ENCODE results near the gene CEP95. TPM values are rescaled to one million over a fixed set of nuclear protein-coding genes. Genes with fewer than 3 reads are reported as not detected.

The CEP95 gene
- total RNA-seq, 1 experiment from 2014 or later: 77.0 TPM

GRCh38 chr17:64494121-64494520 lies 12.7 kb upstream of the CEP95 start:
- Histone ChIP-seq H3K4me3 (replicated peaks in 1 of 2; ENCODE audit: low read depth in 1 of 2, low read length in 2 of 2) (no peak overlapping the region), H3K4me2 (ENCODE audit: low read length) (no peak overlapping the region)
- CTCF ChIA-PET: no interaction called here

More at GRCh38 chr17:64494121-64494520, 12.7 kb upstream of the CEP95 start:
- Histone ChIP-seq H4K20me1 (ENCODE audit: insufficient read depth) (peaks cover 14% of the 10 kb centered on the region; the same call in 1 of the 2 replicates), H3K9me2 (ENCODE audit: insufficient read depth) (no peaks in the 10 kb centered on the region), H3K79me2 (ENCODE audit: insufficient read depth, low read length) (peaks cover 61% of the 10 kb centered on the region), H3K9ac (ENCODE audit: low read length) (no peak overlapping the region), H3K36me3 (ENCODE audit: control insufficient read depth in 1 of 2, insufficient read depth in 2 of 2, low read length in 2 of 2) (peaks cover 19 to 37% of the 10 kb centered on the region in 2 experiments), H2AFZ (ENCODE audit: low read depth, low read length, poor library complexity, severe bottlenecking) (no peak overlapping the region), H3K27ac (ENCODE audit: low read depth, low read length) (no peak overlapping the region), H3K9me3 (ENCODE audit: control insufficient read depth in 1 of 2, insufficient read depth in 1 of 2, low read depth in 1 of 2, low read length in 2 of 2) (no peaks in the 10 kb centered on the region), H3K4me1 (ENCODE audit: control insufficient read depth in 1 of 2, insufficient read depth in 2 of 2, low read length in 2 of 2) (peaks cover 10 to 30% of the 10 kb centered on the region in 2 experiments; a peak in 3 of 4 replicates), H3K27me3 (ENCODE audit: insufficient read depth, low read length) (no peaks in the 10 kb centered on the region)
- BruUV-seq (replicated peaks): no TSS peak
- ChIA-PET POLR2A (interaction anchor here (8.5 kb wide), 1 partner anchor 12 kb away, joined by 119 read pairs; the partner anchor contains the start of genes CEP95 and DDX5), RAD21 (ENCODE audit: low non-redundant PET in 1 of 2, low total read pairs in 2 of 2, uncharacterized antibody in 2 of 2, unreplicated experiment in 2 of 2) (no interaction called here)
- no peak for DNase-seq (ENCODE audit: low read depth, low spot score)
- intact Hi-C loops (cut with micrococcal nuclease): loop anchor here (5.0 to 10.0 kb wide), 2 partner anchors 172 to 349 kb away; no protein-coding TSS in a partner anchor
- no peak for ATAC-seq
- TF ChIP-seq POLR2A (IDR thresholded peaks at IDR 0.05; ENCODE audit: borderline replicate concordance, extremely low read depth, insufficient read depth, insufficient read length): no peak
- TF ChIP-seq EGR1 (IDR thresholded peaks at IDR 0.05; ENCODE audit: low read depth): no peak
- no peak for TF ChIP-seq SIN3A (IDR thresholded peaks at IDR 0.05; ENCODE audit: low read depth)
- no peak for TF ChIP-seq POLR2AphosphoS5 (IDR thresholded peaks at IDR 0.05; ENCODE audit: low read depth, low read length)
- no peak for TF ChIP-seq CBX3 (IDR thresholded peaks at IDR 0.05; ENCODE audit: low read depth)
- no peak for TF ChIP-seq CTCF (IDR thresholded peaks at IDR 0.05 in 2 of 3, conservative IDR thresholded peaks at IDR 0.05 in 1 of 3; ENCODE audit: borderline replicate concordance in 1 of 3, insufficient read depth in 1 of 3, low read depth in 2 of 3, low read length in 2 of 3)
- no peak for TF ChIP-seq EZH2phosphoT487 (IDR thresholded peaks at IDR 0.05; ENCODE audit: borderline replicate concordance)
- no peak for TF ChIP-seq RAD21 (IDR thresholded peaks at IDR 0.05; ENCODE audit: low read depth)
- TF ChIP-seq EZH2 (IDR thresholded peaks at IDR 0.05): no peak
- no peak for TF ChIP-seq ELF1 (IDR thresholded peaks at IDR 0.05; ENCODE audit: borderline replicate concordance, low read depth)
- no peak for TF ChIP-seq REST (IDR thresholded peaks at IDR 0.05; ENCODE audit: low read depth)
- TF ChIP-seq SP1 (IDR thresholded peaks at IDR 0.05; ENCODE audit: low read depth): no peak
- TF ChIP-seq MAX (IDR thresholded peaks at IDR 0.05): no peak
- TF ChIP-seq JUND (IDR thresholded peaks at IDR 0.05): no peak

Measured in HCT116 (cell line).